H1 (cell line): ENCODE data around the gene SOX6. TPM values are rescaled to one million over a fixed set of nuclear protein-coding genes. Genes with fewer than 3 reads are reported as not detected.

Source experiments
- CTCF ChIA-PET: fragments of 300-600 bp; sonication (Branson Sonifier 250); formaldehyde crosslinking; loops from one replicate; lab custom pipeline; 2021; ENCODE audit not compliant: partially characterized antibody; lab: Charles Lee
- POLR2A ChIA-PET: fragments of 300-600 bp; sonication (Branson Sonifier 250); formaldehyde crosslinking; loops from one replicate; lab custom pipeline; 2021; ENCODE audit warnings: inconsistent platforms; ENCODE audit not compliant: partially characterized antibody; lab: Charles Lee
- DNase-seq, 2 experiments: peaks; one replicate each; pipeline versions ENCODE4 v3.0.0 to v3.0.0-alpha.2; 2010 to 2022; ENCODE audit warnings: low spot score in 2 of 2, low read depth in 1 of 2, mixed read lengths in 1 of 2
- FAIRE-seq: peaks from 2 replicates; lab custom pipeline; 2011; peaks lifted over from hg19 to GRCh38; lab: Jason Lieb, UNC
- H2AFZ ChIP-seq: 2 replicates; pipeline ENCODE4 v1.8.1; 2012; ENCODE audit warnings: low read length, inconsistent platforms
- H2AK5ac ChIP-seq: 2 replicates; pipeline ENCODE4 v1.6.1; 2013; ENCODE audit warnings: low read depth, low read length
- H2BK120ac ChIP-seq: replicated peaks from 2 replicates; pipeline ENCODE3; 2013; ENCODE audit warnings: low read depth, low read length, inconsistent platforms
- H2BK12ac ChIP-seq: 2 replicates; pipeline ENCODE4 v1.6.1; 2013; ENCODE audit warnings: low read depth, low read length
- H2BK15ac ChIP-seq: 2 replicates; pipeline ENCODE4 v1.6.1; 2013; ENCODE audit warnings: low read length
- H2BK20ac ChIP-seq: 2 replicates; pipeline ENCODE4 v1.6.1; 2013; ENCODE audit warnings: low read length
- H2BK5ac ChIP-seq: 2 replicates; pipeline ENCODE4 v1.6.1; 2013; ENCODE audit warnings: low read depth, low read length
- H3K14ac ChIP-seq: 2 replicates; pipeline ENCODE4 v1.6.1; 2013; ENCODE audit warnings: inconsistent platforms; ENCODE audit not compliant: insufficient read length
- H3K18ac ChIP-seq: 2 replicates; pipeline ENCODE4 v1.6.1; 2013; ENCODE audit warnings: low read length; ENCODE audit errors: extremely low read depth
- H3K23ac ChIP-seq: 2 replicates; pipeline ENCODE4 v1.6.1; 2013; ENCODE audit warnings: inconsistent platforms; ENCODE audit not compliant: insufficient read length
- H3K23me2 ChIP-seq: 2 replicates; pipeline ENCODE4 v1.6.1; 2013; ENCODE audit warnings: low read depth, low read length
- H3K27ac ChIP-seq: 2 replicates; pipeline ENCODE4 v1.6.1; 2011; ENCODE audit warnings: low read depth, low read length, inconsistent platforms
- H3K27me3 ChIP-seq, 4 experiments: replicated peaks in 1 of 4; 1 replicate in 1 of 4; 2 replicates in 3 of 4; pipeline versions ENCODE4 v1.6.1 to v1.8.1; 2011 to 2013; ENCODE audit warnings: low read length in 3 of 4, mild to moderate bottlenecking in 3 of 4, inconsistent platforms in 2 of 4, mixed read lengths in 2 of 4, moderate library complexity in 1 of 4; ENCODE audit not compliant: control insufficient read depth in 3 of 4, insufficient read depth in 3 of 4; ENCODE audit errors: extremely low read depth in 1 of 4
- H3K36me3 ChIP-seq, 4 experiments: 2 replicates each; pipeline versions ENCODE4 v1.6.1 to v1.8.1; 2011 to 2013; ENCODE audit warnings: mild to moderate bottlenecking in 4 of 4, low read length in 3 of 4, moderate library complexity in 2 of 4, control low read depth in 1 of 4, inconsistent platforms in 1 of 4; ENCODE audit not compliant: insufficient read depth in 4 of 4, control insufficient read depth in 2 of 4
- H3K4ac ChIP-seq: replicated peaks from 2 replicates; pipeline ENCODE3; 2013; ENCODE audit warnings: low read length, low read depth, mixed read lengths, inconsistent platforms; ENCODE audit not compliant: insufficient read length
- H3K4me1 ChIP-seq, 4 experiments: replicated peaks in 1 of 4; 1 replicate in 1 of 4; 2 replicates in 3 of 4; pipeline versions ENCODE4 v1.6.1 to v1.8.1; 2011 to 2013; ENCODE audit warnings: low read length in 3 of 4, inconsistent platforms in 2 of 4, mixed read lengths in 1 of 4; ENCODE audit not compliant: insufficient read depth in 4 of 4, control insufficient read depth in 3 of 4
- H3K4me2 ChIP-seq, 2 experiments: 2 replicates each; pipeline versions ENCODE4 v1.6.1 to v1.8.1; 2011 to 2013; ENCODE audit warnings: low read depth in 2 of 2, low read length in 2 of 2, control low read depth in 1 of 2, inconsistent platforms in 1 of 2, mild to moderate bottlenecking in 1 of 2; ENCODE audit not compliant: insufficient read depth in 1 of 2
- H3K4me3 ChIP-seq, 4 experiments: fragments of 200-600, 300-600 bp in 1 of 4; sonication (generic), shearing (Covaris generic), sonication (Bioruptor Twin) in 1 of 4; 2 replicates each; pipeline versions ENCODE4 v1.5.1 to v1.8.1; 2011 to 2016; ENCODE audit warnings: low read length in 4 of 4, low read depth in 3 of 4, control low read depth in 2 of 4, inconsistent platforms in 2 of 4, mild to moderate bottlenecking in 2 of 4, mixed read lengths in 1 of 4, moderate library complexity in 1 of 4; ENCODE audit not compliant: insufficient read depth in 2 of 4; ENCODE audit errors: extremely low read depth in 1 of 4
- H3K56ac ChIP-seq: replicated peaks from 2 replicates; pipeline ENCODE3; 2013; ENCODE audit warnings: low read depth, mild to moderate bottlenecking, mixed read lengths, low read length, inconsistent platforms; ENCODE audit not compliant: insufficient read length
- H3K79me1 ChIP-seq: 2 replicates; pipeline ENCODE4 v1.6.1; 2013; ENCODE audit warnings: low read depth, low read length, control low read depth
- H3K79me2 ChIP-seq, 2 experiments: 2 replicates each; pipeline versions ENCODE4 v1.6.1 to v1.8.1; 2012 to 2013; ENCODE audit warnings: low read length in 2 of 2, mild to moderate bottlenecking in 2 of 2, inconsistent platforms in 1 of 2; ENCODE audit not compliant: insufficient read depth in 2 of 2, control insufficient read depth in 1 of 2
- H3K9ac ChIP-seq, 4 experiments: replicated peaks in 1 of 4; 1 replicate in 1 of 4; 2 replicates in 3 of 4; pipeline versions ENCODE4 v1.6.1 to v1.8.1; 2011 to 2013; ENCODE audit warnings: low read depth in 3 of 4, low read length in 3 of 4, control low read depth in 2 of 4, mild to moderate bottlenecking in 2 of 4, moderate library complexity in 2 of 4, inconsistent platforms in 1 of 4; ENCODE audit errors: extremely low read depth in 1 of 4
- H3K9me3 ChIP-seq, 2 experiments: 2 replicates each; pipeline versions ENCODE4 v1.6.1 to v1.8.1; 2012 to 2013; ENCODE audit warnings: mild to moderate bottlenecking in 2 of 2, moderate library complexity in 2 of 2, control low read depth in 1 of 2, inconsistent platforms in 1 of 2, low read depth in 1 of 2, low read length in 1 of 2, mixed read lengths in 1 of 2; ENCODE audit not compliant: insufficient read depth in 2 of 2
- H4K20me1 ChIP-seq, 2 experiments: replicated peaks in 1 of 2; 2 replicates each; pipeline versions ENCODE3 to v1.8.1; 2011 to 2013; ENCODE audit warnings: inconsistent platforms in 2 of 2, low read length in 2 of 2, mild to moderate bottlenecking in 1 of 2; ENCODE audit not compliant: insufficient read depth in 2 of 2, control insufficient read depth in 1 of 2
- H4K5ac ChIP-seq: 2 replicates; pipeline ENCODE4 v1.6.1; 2013; ENCODE audit warnings: low read length, low read depth, mixed read lengths, inconsistent platforms; ENCODE audit not compliant: insufficient read length
- H4K8ac ChIP-seq: 2 replicates; pipeline ENCODE4 v1.8.0; 2013; ENCODE audit warnings: mild to moderate bottlenecking, moderate library complexity, low read length, inconsistent platforms; ENCODE audit not compliant: insufficient read depth; ENCODE audit errors: extremely low read depth
- H4K91ac ChIP-seq: replicated peaks from 2 replicates; pipeline ENCODE3; 2013; ENCODE audit warnings: low read length, mixed read lengths, inconsistent platforms; ENCODE audit not compliant: insufficient read length
- ASH2L ChIP-seq: fragments of 200-600, 300-600 bp; sonication (generic); IDR thresholded peaks from one replicate; pipeline ENCODE4 v1.7.1; 2017; ENCODE audit warnings: low read length
- BACH1 ChIP-seq: IDR thresholded peaks from 2 replicates; pipeline ENCODE4 v1.6.1; 2012; ENCODE audit warnings: low read length, improper control_type of control experiment
- BCL11A ChIP-seq, 2 experiments: IDR thresholded peaks; one replicate each; pipeline ENCODE4 v1.6.1; 2011; ENCODE audit warnings: low read depth in 2 of 2, low read length in 2 of 2, mild to moderate bottlenecking in 2 of 2
- BRCA1 ChIP-seq: IDR thresholded peaks from 2 replicates; pipeline ENCODE4 v1.6.1; 2012; ENCODE audit warnings: low read depth, low read length, improper control_type of control experiment
- CHD1 ChIP-seq: IDR thresholded peaks from 2 replicates; pipeline ENCODE4 v1.6.1; 2012; ENCODE audit warnings: low read depth, low read length, improper control_type of control experiment
- CREB1 ChIP-seq: IDR thresholded peaks from 2 replicates; pipeline ENCODE4 v1.6.1; 2012; ENCODE audit warnings: inconsistent platforms
- EZH2 ChIP-seq: fragments of 200-600 bp; sonication (generic); IDR thresholded peaks from 2 replicates; pipeline ENCODE4 v1.7.1; 2012; ENCODE audit warnings: low read depth, mild to moderate bottlenecking, moderate library complexity, low read length, inconsistent platforms; ENCODE audit not compliant: severe bottlenecking
- NRF1 ChIP-seq: IDR thresholded peaks from 2 replicates; pipeline ENCODE4 v1.6.1; 2011; ENCODE audit warnings: mild to moderate bottlenecking, low read depth, low read length, improper control_type of control experiment
- RBBP5 ChIP-seq: IDR thresholded peaks from 2 replicates; pipeline ENCODE4 v1.7.1; 2012; ENCODE audit warnings: low read depth, mild to moderate bottlenecking, inconsistent platforms, low read length, moderate library complexity, borderline replicate concordance
- RFX5 ChIP-seq: IDR thresholded peaks from 2 replicates; pipeline ENCODE4 v1.6.1; 2011; ENCODE audit warnings: low read depth, low read length, improper control_type of control experiment, borderline replicate concordance
- RXRA ChIP-seq: IDR thresholded peaks from 2 replicates; pipeline ENCODE4 v1.6.1; 2011; ENCODE audit warnings: low read depth, mild to moderate bottlenecking, low read length, moderate library complexity; ENCODE audit not compliant: insufficient read depth
- SP1 ChIP-seq: IDR thresholded peaks from 2 replicates; pipeline ENCODE4 v1.6.1; 2011; ENCODE audit warnings: low read depth, low read length
- SP2 ChIP-seq: IDR thresholded peaks from 2 replicates; pipeline ENCODE4 v1.6.1; 2012; ENCODE audit warnings: mild to moderate bottlenecking, low read length, inconsistent platforms
- SP4 ChIP-seq: IDR thresholded peaks from 2 replicates; pipeline ENCODE4 v1.6.1; 2012; ENCODE audit warnings: low read length, inconsistent platforms
- TCF12 ChIP-seq: IDR thresholded peaks from 2 replicates; pipeline ENCODE4 v1.6.1; 2011; ENCODE audit warnings: low read depth, mild to moderate bottlenecking, low read length
- ZNF274 ChIP-seq: IDR thresholded peaks from 2 replicates; pipeline ENCODE4 v1.7.0; 2012; ENCODE audit warnings: low read length, borderline replicate concordance; ENCODE audit errors: extremely low read depth
- WGBS, 2 experiments: shearing (Covaris generic) in 1 of 2; methylation state at CpG; one replicate each; pipeline versions ENCODE4 v1.1.6 to v1.1.7; 2013 to 2015; ENCODE audit warnings: low lambda C conversion rate in 2 of 2, mixed read lengths in 2 of 2, inconsistent platforms in 1 of 2, low coverage in 1 of 2, missing lambda C conversion rate in 1 of 2; ENCODE audit not compliant: insufficient replicate concordance in 2 of 2, insufficient coverage in 1 of 2, insufficient read length in 1 of 2; ENCODE audit errors: extremely low coverage in 1 of 2, missing lambda C conversion rate in 1 of 2; 5-methylcytosine and 5-hydroxymethylcytosine counted together
- polyA plus RNA-seq, 7 experiments: library from polyadenylated mRNA; depleted of rRNA in 3 of 7; stranded (reverse) in 5 of 7; unstranded in 2 of 7; fragments of >200 nt in 5 of 7; fragments of 200-250 nt in 2 of 7; gene quantifications; 1 replicate in 5 of 7; 2 replicates in 1 of 7; 4 replicates in 1 of 7; pipeline versions ENCODE4 v1.2.1 to v1.2.3, GENCODE V29; 2011 to 2013; ENCODE audit warnings: missing spikeins in 2 of 7, mixed read lengths in 2 of 7
- total RNA-seq: library from RNA; stranded (reverse); fragmentation: NEBNext Ultra II Directional; extraction: Animal tissue kit (Norgen Biotek cat#: 25700); gene quantifications from 2 replicates; pipeline ENCODE4 v1.2.1, GENCODE V29; 2021

SOX6 gene
- total and polyA plus RNA-seq, 2 of the 8 experiments (the other 6 are each of a cell fraction or from before 2014, with no cell fraction given) = 0.09 TPM; not detected in 1

DNA sequence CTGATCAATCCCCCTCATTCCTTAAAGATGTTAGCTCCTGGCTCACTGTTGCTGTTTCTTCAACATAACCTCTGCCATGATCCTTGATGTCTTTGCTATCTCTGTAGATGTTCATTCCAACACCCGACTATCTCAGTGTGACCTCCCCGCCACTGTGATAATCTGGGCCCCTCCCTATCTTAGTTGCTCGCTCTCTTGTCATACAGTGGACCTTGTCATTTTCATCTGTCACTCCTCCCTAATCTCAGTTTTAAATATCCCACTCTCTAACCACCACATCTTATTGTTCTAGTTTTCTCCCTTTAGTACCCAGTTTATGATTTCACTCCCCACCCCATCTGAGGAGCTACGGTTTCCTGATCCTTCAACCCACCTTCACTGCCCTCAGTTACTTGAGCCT, 379.2 kb downstream of the SOX6 start:
- Histone ChIP-seq H3K36me3 (no peaks in the 10 kb centered on the region), H3K23ac (no peak overlapping the region), H3K79me1 (no peaks in the 10 kb centered on the region), H4K8ac (no peak overlapping the region), H3K14ac (no peak overlapping the region), H3K4me3 (no peak overlapping the region), H3K4me2 (no peak overlapping the region), H3K27ac (no peak overlapping the region), H3K9ac (no peak overlapping the region), H2BK5ac (no peak overlapping the region), H2BK12ac (no peak overlapping the region), H4K20me1 (no peaks in the 10 kb centered on the region), H3K56ac (no peak overlapping the region), H3K79me2 (no peaks in the 10 kb centered on the region), H3K18ac (no peak overlapping the region), H3K9me3 (no peaks in the 10 kb centered on the region), H2BK120ac (no peak overlapping the region), H3K27me3 (peaks cover 0 to under 1% (median 0%) of the 10 kb centered on the region in 4 experiments; a peak in 2 of 7 replicates), H3K23me2 (no peaks in the 10 kb centered on the region; the same call in 1 of the 2 replicates), H4K91ac (no peak overlapping the region), H2AFZ (no peak overlapping the region), H2BK20ac (no peak overlapping the region), H3K4me1 (no peaks in the 10 kb centered on the region), H2BK15ac (no peak overlapping the region), H2AK5ac (no peak overlapping the region), H3K4ac (no peak overlapping the region), H4K5ac (no peak overlapping the region)
- CTCF ChIA-PET = interaction anchor here (1.2 to 8.1 kb wide), 2 partner anchors 12 to 151 kb away, joined by 4 to 58 read pairs; no protein-coding TSS in a partner anchor
- FAIRE-seq (no peak), DNase-seq (no peak)
- WGBS, 2 experiments = 77% methylated on average over 4 of the region's 4 CpGs; no CpG with 5 or more reads in 1 of the 2 experiments
- POLR2A ChIA-PET = no interaction called here
- TF ChIP-seq SP1 = no peak
- no peak for TF ChIP-seq CHD1
- no peak for TF ChIP-seq TCF12
- no peak for TF ChIP-seq EZH2
- no peak for TF ChIP-seq BACH1
- TF ChIP-seq BRCA1 = no peak
- TF ChIP-seq ZNF274 = no peak
- TF ChIP-seq CREB1 = no peak
- TF ChIP-seq RFX5 = no peak
- TF ChIP-seq ASH2L = no peak
- no peak for TF ChIP-seq RBBP5
- no peak for TF ChIP-seq RXRA
- no peak for TF ChIP-seq BCL11A (IDR thresholded peaks at IDR 0.05; ENCODE audit: low read depth in 2 of 2, low read length in 2 of 2)
- TF ChIP-seq SP2 = no peak
- TF ChIP-seq SP4 = no peak
- TF ChIP-seq NRF1 = no peak
